Stimulated activated CD8-positive, alpha-beta memory T cell treated with anti-CD3 and anti-CD28 coated beads, Interleukin-7, amount 100 ng/mL, for 4 hours (primary cell): Measurements from ENCODE around the gene GSTM4.

ENCODE experiments used
- DNase-seq, 2 donors: peaks; one replicate each; pipeline ENCODE4 v3.0.0-alpha.2; 2020; ENCODE audit warnings: low read depth in 2 of 2

Gene GSTM4

GRCh38 chr1:109655615-109656519 lies at the start of gene GSTM4:
GSTM4 (plus strand) TSS chr1:109656099; CDS start chr1:109656390, 291 bp downstream.
- peak; percentile 13 to 55 for DNase-seq

- no peak for DNase-seq
Observed at GRCh38 chr1:109609881-109610280, 46.0 kb upstream of the GSTM4 start.

- no peak for DNase-seq
Observed at GRCh38 chr1:109610609-109611307, 45.1 kb upstream of the GSTM4 start.

DNA sequence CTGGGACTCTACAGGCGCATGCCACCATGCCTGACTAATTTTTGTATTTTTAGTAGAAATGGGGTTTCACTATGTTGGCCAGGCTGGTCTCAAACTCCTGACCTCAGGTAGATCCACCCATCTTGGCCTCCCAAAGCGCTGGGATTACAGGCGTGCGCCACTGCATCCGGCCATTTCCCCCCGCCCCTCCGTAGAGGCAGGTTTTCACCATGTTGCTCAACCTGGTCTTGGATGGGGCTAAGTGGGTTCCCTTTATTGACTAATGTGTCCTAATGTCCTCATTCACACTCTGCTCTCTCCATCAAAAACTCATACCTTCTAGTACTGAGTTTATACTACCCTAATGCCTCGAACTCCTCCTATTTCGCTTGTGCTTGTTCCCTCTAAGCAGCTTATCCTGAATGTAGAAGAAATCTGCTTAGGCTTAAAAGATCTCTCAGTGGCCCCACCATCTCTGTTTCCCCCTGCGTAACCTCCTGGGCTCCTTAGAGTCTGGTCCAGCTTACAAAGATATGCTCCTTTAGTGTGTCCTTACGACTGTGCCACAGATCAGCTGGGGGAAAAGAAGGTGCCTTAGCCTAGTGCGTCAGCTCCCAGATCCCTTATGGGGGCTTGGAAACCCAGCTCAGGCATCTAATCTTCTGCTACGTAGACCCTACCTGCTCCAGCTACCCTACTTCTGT lies 44.5 kb upstream of the GSTM4 start:
- no peak for DNase-seq

- DNase-seq, result no peak
Observed at GRCh38 chr1:109613361-109614147, 42.3 kb upstream of the GSTM4 start.

- DNase-seq, result no peak
Observed at GRCh38 chr1:109615879-109616278, 40.0 kb upstream of the GSTM4 start.

DNA sequence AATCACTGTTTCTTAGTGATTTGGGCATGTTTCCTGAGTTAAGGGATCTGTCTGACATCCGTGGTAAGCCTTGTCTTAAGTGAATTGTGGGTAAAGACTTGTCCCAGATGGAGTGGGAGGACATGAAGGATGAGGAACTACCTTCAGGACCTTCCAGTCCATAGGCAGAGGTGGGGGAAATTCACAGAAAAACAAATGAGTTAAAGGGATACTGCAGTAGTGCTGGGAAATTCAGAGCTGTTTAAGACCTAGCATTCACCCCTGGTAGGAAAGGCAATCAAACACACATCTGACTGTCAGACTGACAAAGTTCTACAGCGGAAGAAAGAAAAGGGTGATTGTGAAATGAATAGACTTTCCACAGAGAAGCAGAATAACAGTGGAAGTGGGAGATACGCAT lies 39.5 kb upstream of the GSTM4 start:
- DNase-seq, result no peak

GRCh38 chr1:109617291-109617801 lies 38.6 kb upstream of the GSTM4 start:
- DNase-seq, result no peak

DNA sequence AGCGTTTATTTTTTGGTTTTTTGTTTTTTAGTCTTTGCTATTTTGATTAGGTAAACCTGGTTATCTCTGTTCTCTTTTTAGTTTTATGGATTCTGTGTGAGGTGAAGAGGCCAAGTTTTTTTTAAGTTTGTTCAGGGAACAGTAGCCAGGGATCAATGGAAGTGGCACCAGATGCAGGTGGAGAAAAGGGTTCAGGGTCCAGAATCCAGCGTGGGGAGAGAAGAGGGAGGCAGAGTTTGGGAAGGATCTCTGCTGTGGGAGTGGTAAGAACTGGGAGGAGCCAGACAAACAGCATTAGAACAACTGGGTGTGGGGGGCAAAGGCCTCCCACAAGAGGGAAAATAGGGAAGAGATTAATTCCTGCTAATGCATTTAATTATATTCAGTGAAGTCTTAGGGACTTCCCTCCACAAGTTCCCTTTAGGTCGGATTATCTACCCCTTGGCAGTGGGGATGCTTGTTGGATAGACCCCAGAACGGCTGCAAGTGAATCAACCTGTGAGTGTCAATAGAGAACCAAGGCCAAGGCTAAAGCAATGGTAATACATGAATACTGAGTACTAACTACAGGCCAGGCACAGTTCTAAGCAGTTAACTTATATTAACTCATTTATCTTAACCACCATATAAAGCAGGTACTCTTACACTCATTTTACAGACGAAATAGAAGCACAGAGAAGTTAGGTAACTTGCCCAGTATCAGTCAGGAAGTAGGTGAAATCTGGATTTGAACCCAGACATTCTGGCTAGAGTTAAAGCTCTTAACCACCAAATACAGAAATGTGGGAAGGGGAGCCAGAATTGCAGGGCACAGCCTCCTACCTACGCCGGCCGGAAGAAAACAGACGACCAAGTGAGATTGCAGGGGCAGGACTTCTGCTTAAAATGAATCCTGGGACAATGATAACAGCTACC lies 37.0 kb upstream of the GSTM4 start:
- DNase-seq, result no peak

GRCh38 chr1:109619576-109620400 lies 36.1 kb upstream of the GSTM4 start, which contains the start of the genes AMPD2 and GNAT2:
AMPD2 (plus strand) TSS chr1:109619837; CDS start chr1:109621176, 1,339 bp downstream.
GNAT2 (minus strand) TSS chr1:109619616; CDS start chr1:109612870, 6,746 bp downstream.
- DNase-seq, result peak; percentile 56 to 71

DNA sequence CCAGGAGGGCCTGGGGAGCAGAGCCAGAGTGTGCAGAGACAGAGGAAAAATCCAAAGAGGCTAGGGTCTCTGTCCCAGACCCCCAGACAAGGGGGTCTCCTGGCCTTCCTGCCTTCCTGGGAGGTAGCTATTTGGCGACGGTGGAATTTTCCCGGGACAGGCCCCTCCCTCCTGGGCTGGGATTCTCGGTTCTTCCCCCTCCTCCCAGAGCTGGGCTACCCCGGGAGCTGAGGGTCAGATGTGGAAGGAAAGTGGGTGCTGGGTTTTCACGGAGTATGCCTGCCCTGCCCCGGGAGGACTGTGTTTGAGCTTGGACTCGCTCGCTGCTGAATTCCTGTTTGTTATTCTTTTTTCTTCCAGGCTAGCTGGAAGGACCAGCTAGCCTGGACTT lies 35.5 kb upstream of the GSTM4 start:
- no peak for DNase-seq

DNA sequence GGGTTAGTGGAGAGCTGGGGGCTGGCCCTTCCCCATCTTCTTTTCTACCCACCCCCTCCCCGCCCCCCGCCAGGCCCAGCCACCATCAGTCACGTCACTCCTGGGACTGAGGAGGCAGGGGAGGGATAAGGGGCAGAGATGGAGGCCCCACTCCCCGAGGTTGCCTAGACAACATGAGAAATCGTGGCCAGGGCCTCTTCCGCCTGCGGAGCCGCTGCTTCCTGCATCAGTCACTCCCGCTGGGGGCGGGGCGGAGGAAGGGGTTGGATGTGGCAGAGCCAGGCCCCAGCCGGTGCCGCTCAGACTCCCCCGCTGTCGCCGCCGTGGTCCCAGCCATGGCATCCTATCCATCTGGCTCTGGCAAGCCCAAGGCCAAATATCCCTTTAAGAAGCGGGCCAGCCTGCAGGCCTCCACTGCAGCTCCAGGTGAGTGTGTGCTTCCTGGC lies 35.0 kb upstream of the GSTM4 start:
- peak; percentile 94 to 96 for DNase-seq

DNA sequence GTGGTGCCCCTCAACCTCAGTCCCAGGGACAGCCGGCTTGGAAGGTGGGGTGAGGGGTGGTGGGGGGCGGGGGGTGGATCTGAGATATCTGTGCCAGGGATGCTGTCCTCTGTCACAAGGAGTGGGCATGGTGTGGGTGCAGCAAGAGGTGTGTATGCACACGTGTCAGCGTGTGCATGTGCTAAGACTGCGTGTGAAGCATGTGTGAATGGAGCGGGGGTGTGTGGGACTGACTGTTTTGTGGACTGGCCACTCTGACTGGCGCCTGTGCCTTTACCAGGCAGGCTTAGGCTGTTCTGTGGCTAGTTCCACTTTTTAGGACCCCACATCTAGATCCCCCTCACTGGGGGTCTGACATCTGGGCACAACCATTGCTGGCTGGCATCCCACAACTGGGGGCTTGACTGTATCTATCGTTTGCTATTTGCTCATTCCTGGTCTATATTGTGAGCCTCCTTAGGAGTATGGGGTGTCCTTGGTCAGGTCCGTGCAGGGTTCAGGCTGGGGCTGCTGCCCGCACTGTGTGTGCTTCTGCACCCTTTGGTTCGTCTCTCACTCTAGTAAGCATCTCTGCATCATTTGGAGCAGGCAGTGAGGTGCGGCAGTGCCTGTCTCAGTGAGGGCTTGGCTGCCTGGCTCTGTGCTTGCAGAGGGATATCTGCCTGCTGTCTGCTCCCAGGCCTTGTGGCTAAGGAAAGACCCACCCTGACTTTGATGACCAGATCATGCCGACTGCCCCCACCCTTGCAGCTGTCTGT lies 34.3 kb upstream of the GSTM4 start:
- DNase-seq, result no peak

- DNase-seq, result no peak
Observed at GRCh38 chr1:109622137-109622892, 33.6 kb upstream of the GSTM4 start.

DNA sequence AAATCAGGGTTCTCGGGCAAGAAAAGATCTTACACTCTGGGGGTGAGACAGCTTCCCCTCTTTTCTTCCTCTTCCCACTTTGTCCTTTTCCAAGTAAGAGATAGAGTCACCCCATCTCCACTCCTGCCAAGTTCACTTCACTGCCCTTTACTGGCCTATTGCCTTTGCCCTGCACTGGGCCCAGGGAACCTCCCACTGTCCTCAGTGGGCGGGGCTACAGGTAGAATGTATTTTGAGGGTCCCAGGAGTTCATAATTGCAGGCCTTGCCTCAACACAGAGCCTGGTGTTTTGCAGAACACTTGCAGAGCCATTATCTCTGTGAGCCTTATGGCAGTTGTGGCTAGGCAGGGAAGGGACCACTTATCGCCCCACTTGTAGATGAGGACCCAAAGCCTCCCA lies 33.0 kb upstream of the GSTM4 start:
- DNase-seq, result no peak

DNA sequence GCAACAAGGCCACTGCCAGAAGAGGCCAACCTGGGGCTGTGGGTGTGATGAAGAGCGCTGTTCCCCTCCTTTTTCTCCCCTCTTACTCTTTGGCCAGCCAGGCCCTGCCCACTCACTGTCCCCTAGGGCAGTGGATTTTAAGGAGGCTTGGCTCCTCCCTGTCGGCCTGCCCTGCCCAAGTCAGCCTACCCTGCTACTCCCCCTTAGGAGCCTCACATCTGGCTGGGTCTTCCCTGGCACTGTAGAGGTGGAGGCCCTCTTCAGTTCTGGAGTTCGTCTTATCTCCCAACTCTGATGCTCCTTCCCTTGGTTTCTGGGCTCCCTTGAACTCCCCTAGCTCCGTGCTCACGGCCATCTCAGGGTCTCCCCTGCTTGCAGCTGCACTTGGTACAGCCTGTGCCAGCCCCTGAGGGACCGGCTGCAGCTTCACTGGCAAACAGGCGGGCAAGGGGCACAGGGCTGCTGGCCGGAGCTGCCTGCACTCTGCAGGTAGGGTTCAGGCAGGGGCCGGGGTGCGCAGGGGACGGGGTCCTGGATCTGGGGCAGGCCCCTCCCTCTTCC lies 32.2 kb upstream of the GSTM4 start:
- DNase-seq, result no peak
